ENCODE results near the gene AAR2. TPM values are rescaled to one million over a fixed set of nuclear protein-coding genes. Genes with fewer than 3 reads are reported as not detected.

AAR2 gene
- total RNA-seq, 1 experiment from 2014 or later = 36.9 TPM

GRCh38 chr20:36241678-36242077 lies 5.4 kb downstream of the AAR2 start:
- H3K23me2 ChIP-seq (ENCODE audit: insufficient read length, low read depth, low read length, poor library complexity, severe bottlenecking) = peaks cover 5% of the 10 kb centered on the region
- H3K79me1 ChIP-seq (ENCODE audit: insufficient read depth, low read depth, low read length, poor library complexity, severe bottlenecking) = peaks cover 7% of the 10 kb centered on the region
- Mint-ChIP-seq H3K27ac (no peak overlapping the region), H3K4me1 (peaks cover 9 to 10% of the 10 kb centered on the region in 2 experiments), H3K27me3 (ENCODE audit: low read depth) (no peaks in the 10 kb centered on the region), H3K9me3 (no peaks in the 10 kb centered on the region), H3K36me3 (ENCODE audit: insufficient read depth in 1 of 3, low read depth in 3 of 3) (peaks cover 15 to 59% (median 32%) of the 10 kb centered on the region in 3 experiments; a peak in 6 of 7 replicates), H3K4me3 (no peak overlapping the region)
- H2BK12ac ChIP-seq (ENCODE audit: insufficient read length, low read depth, low read length) = no peak overlapping the region
- H3K14ac ChIP-seq (ENCODE audit: insufficient read depth, low read length) = no peak overlapping the region
- H3K27ac ChIP-seq (ENCODE audit: insufficient read length, low read depth, low read length) = no peak overlapping the region
- DNase-seq = no peak
- H3K18ac ChIP-seq (ENCODE audit: insufficient read length, low read depth, low read length) = no peak overlapping the region
- H3K9me3 ChIP-seq (ENCODE audit: control insufficient read depth, low read depth, low read length) = no peaks in the 10 kb centered on the region
- H2AFZ ChIP-seq (ENCODE audit: low read length) = no peak overlapping the region
- TF ChIP-seq, protein P1, sequence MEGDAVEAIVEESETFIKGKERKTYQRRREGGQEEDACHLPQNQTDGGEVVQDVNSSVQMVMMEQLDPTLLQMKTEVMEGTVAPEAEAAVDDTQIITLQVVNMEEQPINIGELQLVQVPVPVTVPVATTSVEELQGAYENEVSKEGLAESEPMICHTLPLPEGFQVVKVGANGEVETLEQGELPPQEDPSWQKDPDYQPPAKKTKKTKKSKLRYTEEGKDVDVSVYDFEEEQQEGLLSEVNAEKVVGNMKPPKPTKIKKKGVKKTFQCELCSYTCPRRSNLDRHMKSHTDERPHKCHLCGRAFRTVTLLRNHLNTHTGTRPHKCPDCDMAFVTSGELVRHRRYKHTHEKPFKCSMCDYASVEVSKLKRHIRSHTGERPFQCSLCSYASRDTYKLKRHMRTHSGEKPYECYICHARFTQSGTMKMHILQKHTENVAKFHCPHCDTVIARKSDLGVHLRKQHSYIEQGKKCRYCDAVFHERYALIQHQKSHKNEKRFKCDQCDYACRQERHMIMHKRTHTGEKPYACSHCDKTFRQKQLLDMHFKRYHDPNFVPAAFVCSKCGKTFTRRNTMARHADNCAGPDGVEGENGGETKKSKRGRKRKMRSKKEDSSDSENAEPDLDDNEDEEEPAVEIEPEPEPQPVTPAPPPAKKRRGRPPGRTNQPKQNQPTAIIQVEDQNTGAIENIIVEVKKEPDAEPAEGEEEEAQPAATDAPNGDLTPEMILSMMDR (conservative IDR thresholded peaks at IDR 0.05) = no peak
- no peak overlapping the region for H4K5ac ChIP-seq (ENCODE audit: insufficient read length, low read depth, low read length)
- H2BK120ac ChIP-seq (ENCODE audit: low read depth, low read length, poor library complexity, severe bottlenecking) = no peak overlapping the region
- no peak overlapping the region for H2BK20ac ChIP-seq (ENCODE audit: low read depth, low read length, poor library complexity, severe bottlenecking)
- H3K56ac ChIP-seq (ENCODE audit: insufficient read length, low read depth, low read length) = no peak overlapping the region
- no peak overlapping the region for H2AK5ac ChIP-seq (ENCODE audit: insufficient read length, low read length)
- no peaks in the 10 kb centered on the region for H3K27me3 ChIP-seq (ENCODE audit: insufficient read depth, low read length)
- H2BK5ac ChIP-seq (ENCODE audit: insufficient read length, low read length) = no peak overlapping the region
- H2BK15ac ChIP-seq (ENCODE audit: low read depth, low read length) = no peak overlapping the region
- H3K4me2 ChIP-seq (ENCODE audit: insufficient read depth, insufficient read length, low read length) = no peak overlapping the region
- peaks cover 7% of the 10 kb centered on the region; the same call in 1 of the 2 replicates for H3K79me2 ChIP-seq (ENCODE audit: insufficient read depth, low read length)
- no peaks in the 10 kb centered on the region for H4K20me1 ChIP-seq (ENCODE audit: control insufficient read depth, insufficient read depth, insufficient read length)
- no peak overlapping the region for H4K8ac ChIP-seq (replicated peaks; ENCODE audit: insufficient read length, low read depth, low read length)
- peaks cover 2% of the 10 kb centered on the region; the same call in 1 of the 2 replicates for H3K4me1 ChIP-seq (ENCODE audit: insufficient read depth, low read length)
- no peak overlapping the region for H3K9ac ChIP-seq (ENCODE audit: extremely low read depth, insufficient read length, low read length)
- H3T11ph ChIP-seq (ENCODE audit: low read length) = no peak overlapping the region
- H3K4ac ChIP-seq (ENCODE audit: low read depth, low read length) = no peak overlapping the region
- WGBS (ENCODE audit: extremely low coverage, insufficient read length, low lambda C conversion rate) = no CpG with 5 or more reads among the region's 4 CpGs
- H3K23ac ChIP-seq (ENCODE audit: insufficient read length, low read depth, low read length) = no peak overlapping the region
- no peak overlapping the region for H4K91ac ChIP-seq (ENCODE audit: insufficient read length, low read depth, low read length)

Data from H9 (cell line).